GM21576 (cell line): Measurements from ENCODE around the gene MAP3K5.

Source experiments
- ATAC-seq: cut with Tn5 transposase; IDR thresholded peaks from one replicate; pipeline ENCODE4 v1.9.1; 2021; ENCODE audit warnings: mild to moderate bottlenecking, moderate library complexity; ENCODE audit not compliant: unreplicated experiment

MAP3K5 gene

GRCh38 chr6:136614350-136614749 is 177.9 kb downstream of the MAP3K5 start:
- ATAC-seq, result no peak

GRCh38 chr6:136613477-136613876 is 178.8 kb downstream of the MAP3K5 start:
- ATAC-seq, result no peak

- no peak for ATAC-seq
Observed at GRCh38 chr6:136612666-136613389, 179.4 kb downstream of the MAP3K5 start.

DNA sequence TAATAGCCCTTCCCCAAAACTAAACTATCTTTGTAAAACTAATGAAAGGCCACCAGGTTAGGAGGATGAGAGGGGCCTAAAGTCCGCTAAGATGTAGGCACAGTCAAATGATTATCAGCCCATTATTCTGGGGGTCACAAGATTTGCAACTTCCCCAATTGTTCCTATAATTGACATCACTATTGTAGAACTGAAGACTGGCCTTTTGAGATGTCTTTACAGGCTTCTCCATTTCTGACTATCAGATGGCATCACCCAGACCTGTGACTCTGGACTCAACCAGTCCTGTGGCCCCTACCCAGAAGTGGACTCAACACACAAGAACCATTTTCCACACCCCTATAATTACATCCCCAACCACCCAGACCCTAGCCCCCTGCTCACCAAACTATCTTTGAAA is 180.5 kb downstream of the MAP3K5 start:
- no peak for ATAC-seq

DNA sequence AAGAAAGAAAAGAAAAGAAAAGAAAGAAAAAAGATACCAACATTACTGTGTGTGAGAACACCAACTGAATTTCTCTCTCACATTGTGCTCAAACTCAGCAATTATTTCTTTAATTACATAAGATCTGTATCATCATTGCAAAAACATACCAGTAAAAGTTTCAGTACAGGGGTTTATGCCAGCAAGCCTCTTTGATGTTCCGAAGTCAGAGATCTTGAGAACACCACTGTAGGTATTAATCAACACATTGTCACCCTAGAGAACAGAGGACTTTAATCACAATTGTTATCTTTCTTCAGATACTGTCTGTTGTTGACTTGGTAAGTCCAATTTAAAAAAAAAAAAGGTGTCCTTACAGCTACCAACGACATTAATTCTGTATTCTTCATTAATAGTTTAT is 181.1 kb downstream of the MAP3K5 start:
- no peak for ATAC-seq

DNA sequence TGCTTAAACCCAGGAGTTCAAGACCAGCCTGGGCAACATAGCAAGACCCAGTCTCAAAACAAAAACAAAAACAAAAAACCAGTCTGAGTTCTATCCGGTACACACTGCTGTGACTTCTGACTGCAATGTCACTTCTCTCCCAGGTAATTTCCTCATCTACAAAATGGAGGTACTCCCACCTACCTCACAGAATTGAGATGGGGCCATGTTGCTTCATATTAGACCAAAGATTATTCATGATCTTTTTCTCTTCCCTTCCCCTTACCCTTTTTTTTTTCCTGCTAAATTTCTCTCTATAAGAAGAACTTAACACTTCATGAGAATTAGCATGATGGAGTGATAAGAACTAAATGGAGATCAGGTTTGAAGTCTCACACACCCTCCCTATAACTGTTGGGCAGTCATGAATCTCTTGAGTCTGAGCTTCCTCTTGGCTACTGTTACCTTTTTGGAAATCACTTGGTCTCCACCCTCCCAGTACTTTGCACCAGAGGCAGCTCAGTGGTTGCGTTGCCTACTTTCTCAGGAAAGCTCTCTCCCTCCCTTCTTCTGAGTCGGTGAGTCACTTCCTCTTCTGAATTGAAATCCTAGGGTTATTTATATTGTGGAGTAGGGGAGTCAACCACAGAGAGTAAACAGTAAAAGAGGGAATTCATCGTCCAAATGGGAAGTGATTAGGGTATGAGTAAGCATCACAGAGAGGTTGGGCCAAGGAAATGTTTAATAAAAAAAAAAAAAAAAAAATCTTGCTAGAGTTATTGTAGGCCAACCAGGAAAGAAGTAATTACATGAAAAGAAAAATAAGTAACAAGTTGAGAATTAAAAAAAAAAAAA is 182.2 kb downstream of the MAP3K5 start:
- no peak for ATAC-seq

- ATAC-seq, result no peak
Observed at GRCh38 chr6:136608991-136609390, 183.3 kb downstream of the MAP3K5 start.

GRCh38 chr6:136607932-136608772 is 184.1 kb downstream of the MAP3K5 start:
- ATAC-seq, result peak; percentile 86

DNA sequence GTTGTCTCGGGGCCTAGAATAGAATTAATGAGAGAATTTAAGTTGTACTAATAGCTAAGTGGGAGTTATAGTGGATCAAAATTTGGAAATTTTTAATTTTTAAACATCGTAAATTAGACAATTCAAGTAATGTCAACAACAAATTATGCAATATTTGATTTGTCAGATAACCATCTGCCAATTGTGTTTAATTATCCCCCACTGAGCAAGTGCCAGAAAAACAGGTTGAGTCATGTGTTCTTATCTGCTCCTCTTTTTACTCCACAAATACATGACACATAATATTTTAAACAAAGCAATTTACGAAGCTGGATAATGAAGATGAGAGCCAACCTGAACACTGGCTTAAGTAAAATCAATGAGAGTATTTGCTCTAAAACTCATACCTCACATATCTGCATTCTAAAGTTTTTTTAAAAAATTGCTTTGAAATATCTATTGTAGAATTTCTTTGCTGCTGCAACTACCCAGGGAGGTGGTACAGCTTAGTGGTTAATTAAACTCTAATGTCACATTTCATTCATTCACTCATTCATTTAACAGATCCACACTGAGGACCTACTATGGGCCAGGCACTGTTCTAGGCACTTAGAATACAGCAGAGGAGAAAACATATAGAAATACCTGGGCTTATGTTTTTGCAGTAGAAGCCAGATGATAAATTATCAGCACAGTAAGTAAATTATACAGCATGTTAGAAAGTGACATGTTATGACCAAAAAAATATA is 184.9 kb downstream of the MAP3K5 start:
- ATAC-seq, result no peak

DNA sequence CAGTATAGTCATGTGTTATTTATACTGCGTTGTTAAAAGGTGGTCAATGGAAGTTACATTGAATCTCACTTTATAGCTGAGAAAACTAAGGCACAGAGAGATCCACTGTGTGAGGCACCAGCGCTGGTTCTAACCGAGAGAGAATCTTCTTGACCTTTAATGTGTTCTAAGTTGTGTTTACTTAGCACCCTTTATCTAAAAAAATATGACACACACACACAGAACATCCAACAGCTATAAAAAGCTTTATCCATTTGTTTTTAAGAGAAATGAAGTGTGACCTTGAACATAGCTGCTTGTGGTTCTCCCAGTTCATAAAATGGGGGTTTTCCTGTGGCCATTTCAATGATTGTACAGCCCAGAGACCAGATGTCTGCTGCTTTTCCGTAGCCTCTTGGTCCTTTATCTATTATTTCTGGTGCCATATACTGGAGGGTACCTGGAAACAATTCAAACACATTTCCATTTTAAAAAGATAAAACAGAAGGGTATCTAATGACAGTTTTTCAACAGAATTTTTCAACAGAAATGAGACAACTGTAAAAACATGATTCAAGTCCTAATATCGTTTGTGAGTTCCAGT is 187.3 kb downstream of the MAP3K5 start:
- no peak for ATAC-seq

- ATAC-seq, result no peak
Observed at GRCh38 chr6:136604328-136604825, 187.9 kb downstream of the MAP3K5 start.

GRCh38 chr6:136600818-136601217 is 191.5 kb downstream of the MAP3K5 start:
- no peak for ATAC-seq

- ATAC-seq, result no peak
Observed at GRCh38 chr6:136599329-136600011, 192.8 kb downstream of the MAP3K5 start.

DNA sequence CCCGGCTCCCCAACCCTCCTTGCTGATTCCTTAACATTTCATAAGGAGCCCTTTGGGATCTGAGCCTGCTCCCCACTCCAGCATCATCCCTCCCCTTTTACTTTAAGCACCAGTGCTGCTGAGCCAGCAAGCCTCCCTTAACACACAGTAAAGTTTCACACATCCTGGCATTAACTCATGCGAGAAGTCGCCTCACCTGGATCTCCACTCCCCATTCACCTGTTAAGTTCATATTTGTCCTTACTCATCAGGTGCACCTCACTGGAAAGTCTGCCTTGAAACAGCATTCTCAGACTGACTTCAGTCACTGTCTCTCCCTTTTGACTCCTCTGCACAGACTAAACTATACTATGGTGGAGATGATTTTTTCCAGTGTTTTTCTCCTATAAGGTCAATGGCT is 194.2 kb downstream of the MAP3K5 start:
- ATAC-seq, result no peak

DNA sequence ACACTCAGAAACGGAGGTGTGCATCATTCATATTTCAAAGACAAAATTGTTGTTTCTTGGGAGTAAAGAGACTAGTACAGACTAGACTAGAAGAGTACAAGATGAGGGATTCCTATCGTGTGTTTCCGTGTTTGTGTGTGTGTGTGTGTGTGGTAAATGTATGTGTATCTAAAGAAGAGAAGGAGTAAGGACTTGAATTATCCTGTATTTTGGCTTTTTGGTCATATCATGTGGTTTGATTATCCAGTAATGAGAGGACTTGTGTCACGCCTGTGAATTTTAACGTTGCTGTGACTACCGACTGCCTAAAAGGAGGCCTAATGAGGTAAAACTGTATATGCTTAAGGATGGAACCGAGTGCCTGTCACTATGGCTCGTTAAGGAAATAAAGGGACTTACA is 197.6 kb downstream of the MAP3K5 start:
- ATAC-seq, result no peak

GRCh38 chr6:136593748-136594490 is 198.4 kb downstream of the MAP3K5 start:
- peak; percentile 96 for ATAC-seq

DNA sequence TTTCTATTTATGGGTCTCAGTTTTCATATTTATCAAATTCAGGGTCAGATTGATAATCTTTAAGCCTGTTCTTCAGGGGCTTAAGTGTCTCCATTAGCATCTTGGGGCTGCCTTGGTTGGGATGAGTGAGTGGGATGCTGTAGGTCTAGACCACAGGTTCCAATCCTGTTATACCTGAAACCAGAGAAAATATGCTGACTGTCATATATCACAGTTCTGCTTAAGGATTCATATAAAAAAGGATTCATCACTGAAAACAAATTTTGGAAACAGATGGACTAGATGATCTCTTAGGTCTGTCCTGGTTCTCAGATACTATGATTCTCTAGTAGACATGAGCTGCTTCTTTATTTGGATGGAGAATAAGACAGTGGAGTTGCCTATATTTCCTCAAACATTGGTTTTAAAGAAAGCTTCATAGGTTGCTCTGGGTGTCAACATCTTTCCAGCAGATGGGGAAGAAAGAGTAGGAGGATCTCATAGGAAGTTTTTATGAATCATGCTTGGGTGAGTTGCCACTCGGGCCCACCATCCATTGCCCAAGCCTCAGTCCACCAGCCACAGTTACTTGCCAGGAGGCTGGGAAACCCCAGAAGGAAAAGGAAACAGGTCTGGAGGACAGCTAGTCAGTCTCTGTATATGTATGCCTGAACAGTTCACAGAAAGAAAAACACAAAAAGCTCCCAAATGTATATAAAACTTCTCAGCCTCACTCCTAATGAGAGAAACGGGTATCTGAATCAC is 199.2 kb downstream of the MAP3K5 start:
- no peak for ATAC-seq

GRCh38 chr6:136591617-136592016 is 200.7 kb downstream of the MAP3K5 start:
- no peak for ATAC-seq
